WERI-Rb-1 (cell line): Measurements from ENCODE around the gene MACROD2.

ENCODE experiments used
- DNase-seq: peaks from one replicate; pipeline ENCODE4 v3.0.0-alpha.2; 2020
- H3K27ac ChIP-seq: fragments of 250-450 bp; sonication (Bioruptor Pico); 2 replicates; pipeline ENCODE4 v1.5.1; 2020; ENCODE audit warnings: mild to moderate bottlenecking, moderate library complexity
- H3K27me3 ChIP-seq: fragments of 250-450 bp; sonication (Bioruptor Pico); 2 replicates; pipeline ENCODE4 v1.5.1; 2021; ENCODE audit warnings: mild to moderate bottlenecking, low read depth, moderate library complexity; ENCODE audit not compliant: insufficient read depth, severe bottlenecking
- H3K36me3 ChIP-seq: fragments of 250-450 bp; sonication (Bioruptor Pico); 2 replicates; pipeline ENCODE4 v1.5.1; 2020; ENCODE audit warnings: mild to moderate bottlenecking, moderate library complexity
- H3K4me3 ChIP-seq: 2 replicates; pipeline ENCODE4 v1.5.1; 2011; ENCODE audit warnings: low read depth, mild to moderate bottlenecking, control low read depth, low read length
- H3K9me3 ChIP-seq: fragments of 250-450 bp; sonication (Bioruptor Pico); 2 replicates; pipeline ENCODE4 v1.5.1; 2021; ENCODE audit warnings: mild to moderate bottlenecking, moderate library complexity; ENCODE audit not compliant: severe bottlenecking
- TF ChIP-seq, protein P1 (sequence below): IDR thresholded peaks from 2 replicates; pipeline ENCODE4 v1.5.1; 2011; ENCODE audit warnings: low read depth, mild to moderate bottlenecking, control low read depth, inconsistent platforms, low read length

The MACROD2 gene

GRCh38 chr20:14672066-14672465 lies 676.8 kb downstream of the MACROD2 start:
- H3K27me3 ChIP-seq, result no peaks in the 10 kb centered on the region
- H3K9me3 ChIP-seq, result peaks cover 2% of the 10 kb centered on the region
- no peak overlapping the region for H3K4me3 ChIP-seq
- H3K36me3 ChIP-seq, result no peaks in the 10 kb centered on the region
- H3K27ac ChIP-seq, result no peak overlapping the region
- no peak for DNase-seq
- TF ChIP-seq, protein P1, sequence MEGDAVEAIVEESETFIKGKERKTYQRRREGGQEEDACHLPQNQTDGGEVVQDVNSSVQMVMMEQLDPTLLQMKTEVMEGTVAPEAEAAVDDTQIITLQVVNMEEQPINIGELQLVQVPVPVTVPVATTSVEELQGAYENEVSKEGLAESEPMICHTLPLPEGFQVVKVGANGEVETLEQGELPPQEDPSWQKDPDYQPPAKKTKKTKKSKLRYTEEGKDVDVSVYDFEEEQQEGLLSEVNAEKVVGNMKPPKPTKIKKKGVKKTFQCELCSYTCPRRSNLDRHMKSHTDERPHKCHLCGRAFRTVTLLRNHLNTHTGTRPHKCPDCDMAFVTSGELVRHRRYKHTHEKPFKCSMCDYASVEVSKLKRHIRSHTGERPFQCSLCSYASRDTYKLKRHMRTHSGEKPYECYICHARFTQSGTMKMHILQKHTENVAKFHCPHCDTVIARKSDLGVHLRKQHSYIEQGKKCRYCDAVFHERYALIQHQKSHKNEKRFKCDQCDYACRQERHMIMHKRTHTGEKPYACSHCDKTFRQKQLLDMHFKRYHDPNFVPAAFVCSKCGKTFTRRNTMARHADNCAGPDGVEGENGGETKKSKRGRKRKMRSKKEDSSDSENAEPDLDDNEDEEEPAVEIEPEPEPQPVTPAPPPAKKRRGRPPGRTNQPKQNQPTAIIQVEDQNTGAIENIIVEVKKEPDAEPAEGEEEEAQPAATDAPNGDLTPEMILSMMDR, result no peak

- no peak for DNase-seq
- Histone ChIP-seq H3K9me3 (peaks cover 2% of the 10 kb centered on the region), H3K27ac (no peak overlapping the region), H3K36me3 (no peaks in the 10 kb centered on the region), H3K4me3 (no peak overlapping the region), H3K27me3 (no peaks in the 10 kb centered on the region)
- TF ChIP-seq, protein P1, result no peak
These were observed 677.8 kb downstream of the MACROD2 start for GRCh38 chr20:14673164-14673563.

- Histone ChIP-seq H3K36me3 (no peaks in the 10 kb centered on the region), H3K4me3 (no peak overlapping the region), H3K9me3 (peaks cover 2% of the 10 kb centered on the region), H3K27ac (no peak overlapping the region), H3K27me3 (no peaks in the 10 kb centered on the region)
- DNase-seq, result no peak
- TF ChIP-seq, protein P1, result no peak
These were observed 682.1 kb downstream of the MACROD2 start for GRCh38 chr20:14677455-14677854.

GRCh38 chr20:14685183-14685582 lies 689.9 kb downstream of the MACROD2 start:
- no peak for DNase-seq
- Histone ChIP-seq H3K27ac (no peak overlapping the region), H3K36me3 (no peaks in the 10 kb centered on the region), H3K4me3 (no peak overlapping the region), H3K9me3 (no peaks in the 10 kb centered on the region), H3K27me3 (no peaks in the 10 kb centered on the region)
- TF ChIP-seq, protein P1, result no peak

DNA sequence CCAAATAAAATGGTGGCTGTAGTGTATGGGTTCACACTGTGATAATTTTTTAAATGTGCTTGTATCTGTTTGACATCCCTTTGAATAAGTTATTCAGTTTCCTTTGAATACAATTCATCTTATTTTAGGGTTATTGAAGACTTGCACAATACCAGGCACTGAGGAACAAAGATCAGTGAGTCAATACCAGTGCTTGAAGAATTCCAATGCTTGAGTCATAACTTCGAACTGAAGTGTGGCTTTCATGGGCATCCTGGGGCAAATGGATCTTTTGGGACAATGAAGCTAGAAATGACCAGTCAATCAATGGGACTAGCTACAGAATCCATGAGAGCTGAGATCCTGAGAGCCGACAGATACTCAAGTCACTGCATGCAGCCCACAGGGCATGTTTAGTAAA lies 692.0 kb downstream of the MACROD2 start:
- no peak overlapping the region for H3K4me3 ChIP-seq

GRCh38 chr20:14688005-14688404 lies 692.7 kb downstream of the MACROD2 start:
- TF ChIP-seq, protein P1, result no peak
- Histone ChIP-seq H3K27ac (no peak overlapping the region), H3K27me3 (no peaks in the 10 kb centered on the region), H3K36me3 (no peaks in the 10 kb centered on the region), H3K4me3 (no peak overlapping the region), H3K9me3 (no peaks in the 10 kb centered on the region)
- no peak for DNase-seq

More for the DNA sequence above, 692.0 kb downstream of the MACROD2 start:
- Histone ChIP-seq H3K27ac (no peak overlapping the region), H3K9me3 (no peaks in the 10 kb centered on the region), H3K27me3 (no peaks in the 10 kb centered on the region), H3K36me3 (no peaks in the 10 kb centered on the region)
- no peak for DNase-seq
- TF ChIP-seq, protein P1, result no peak
